GM18526 (cell line): ENCODE results near the gene SNRPA.

Source experiments
- POLR2A ChIP-seq: IDR thresholded peaks from 3 replicates; pipeline ENCODE4 v1.6.1; 2011; ENCODE audit not compliant: insufficient read length; ENCODE audit errors: extremely low read depth

SNRPA gene

DNA sequence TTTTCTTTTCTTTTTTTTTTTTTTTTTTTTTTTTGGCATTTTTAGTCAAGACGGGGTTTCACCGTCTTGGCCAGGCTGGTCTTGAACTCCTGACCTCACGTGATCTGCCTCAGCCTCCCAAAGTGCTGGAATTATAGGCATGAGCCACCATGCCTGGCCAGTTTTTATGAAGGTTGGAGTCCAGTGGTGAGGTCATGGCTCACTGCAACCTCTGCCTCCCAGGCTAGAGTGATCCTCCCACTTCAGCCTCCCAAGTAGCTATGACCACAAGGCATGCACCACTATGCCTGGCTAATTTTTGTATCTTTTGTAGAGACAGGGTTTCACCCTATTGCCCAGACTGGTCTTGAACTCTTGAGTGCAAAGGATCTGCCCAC, 4.2 kb downstream of the SNRPA start:
- no peak for TF ChIP-seq POLR2A

GRCh38 chr19:40755791-40756190, 4.8 kb downstream of the SNRPA start:
- TF ChIP-seq POLR2A, result no peak

DNA sequence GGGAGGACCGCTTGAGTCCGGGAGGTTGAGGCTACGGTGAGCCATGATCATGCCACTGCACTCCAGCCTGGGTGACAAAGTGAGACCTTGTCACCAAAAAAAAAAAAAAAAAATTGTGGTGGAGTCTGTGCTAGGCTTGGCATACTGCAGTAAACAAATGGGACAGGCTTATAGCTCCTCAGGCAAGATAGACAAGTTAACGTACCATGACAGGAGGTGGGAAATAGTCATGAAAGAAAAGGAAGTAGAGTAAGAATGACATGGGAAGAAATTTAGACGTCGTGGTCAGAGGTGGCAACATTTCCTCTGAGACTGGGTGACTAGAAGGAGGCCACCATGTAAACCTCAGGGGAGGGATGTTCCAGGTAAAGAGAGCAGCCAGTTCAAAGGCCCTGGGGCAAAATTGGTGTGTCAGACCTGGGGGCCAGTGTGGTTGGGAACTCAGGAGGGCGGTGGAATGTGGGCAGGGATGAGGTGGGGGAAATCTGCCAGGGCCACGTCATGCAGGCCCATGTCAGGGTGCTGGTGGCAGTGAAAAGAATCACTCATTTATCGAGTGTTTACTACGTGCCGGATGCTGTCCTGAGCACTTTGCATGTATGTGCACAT, 5.6 kb downstream of the SNRPA start:
- TF ChIP-seq POLR2A, result no peak

DNA sequence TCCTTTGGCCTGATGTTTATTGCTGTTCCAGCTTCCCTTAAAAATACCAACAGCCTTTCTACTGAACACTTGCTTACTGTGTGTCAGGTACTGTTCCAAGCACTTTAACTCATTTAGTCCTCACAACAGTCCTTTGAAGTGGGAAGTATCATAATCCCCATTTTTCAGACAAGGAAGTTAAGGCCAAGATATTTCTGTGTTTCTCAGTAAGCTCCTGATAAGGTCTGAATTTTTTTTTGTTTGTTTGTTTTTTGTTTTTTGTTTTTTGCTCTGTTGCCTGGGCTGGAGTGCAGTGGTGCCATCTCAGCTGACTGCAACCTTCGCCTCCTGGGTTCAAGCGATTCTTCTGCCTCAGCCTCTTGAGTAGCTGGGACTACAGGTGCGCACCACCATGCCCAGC, 7.5 kb downstream of the SNRPA start:
- TF ChIP-seq POLR2A, result no peak

- no peak for TF ChIP-seq POLR2A
Observed at GRCh38 chr19:40759352-40759751, 8.3 kb downstream of the SNRPA start.

DNA sequence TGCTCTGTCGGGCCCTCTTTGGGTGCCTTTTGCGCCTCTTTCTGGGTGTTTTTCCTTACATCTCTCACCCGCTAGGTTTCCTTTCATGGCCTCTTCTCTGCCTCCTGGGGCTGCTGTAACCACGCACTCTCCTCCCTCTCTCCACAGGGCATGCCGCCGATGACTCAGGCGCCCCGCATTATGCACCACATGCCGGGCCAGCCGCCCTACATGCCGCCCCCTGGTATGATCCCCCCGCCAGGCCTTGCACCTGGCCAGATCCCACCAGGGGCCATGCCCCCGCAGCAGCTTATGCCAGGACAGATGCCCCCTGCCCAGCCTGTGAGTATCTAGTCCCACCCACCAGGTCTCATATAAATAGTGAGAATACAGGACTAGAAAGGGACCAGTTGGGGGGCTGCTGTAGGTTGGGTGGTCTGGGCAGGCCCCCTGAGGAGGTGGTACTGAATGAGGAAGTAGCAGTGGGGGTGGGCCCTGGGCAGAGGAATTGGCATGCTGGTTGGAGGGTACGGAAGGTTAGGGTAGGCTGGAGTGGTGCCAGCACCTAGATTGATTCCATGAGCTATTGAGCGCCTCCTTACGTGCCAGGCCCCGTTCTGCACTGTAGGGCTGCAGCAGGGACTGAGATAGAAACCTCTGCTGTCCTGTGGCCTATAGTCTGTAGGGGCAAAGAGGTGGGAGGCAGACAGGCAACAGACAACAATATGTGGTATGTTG, 11.9 kb downstream of the SNRPA start:
- no peak for TF ChIP-seq POLR2A

DNA sequence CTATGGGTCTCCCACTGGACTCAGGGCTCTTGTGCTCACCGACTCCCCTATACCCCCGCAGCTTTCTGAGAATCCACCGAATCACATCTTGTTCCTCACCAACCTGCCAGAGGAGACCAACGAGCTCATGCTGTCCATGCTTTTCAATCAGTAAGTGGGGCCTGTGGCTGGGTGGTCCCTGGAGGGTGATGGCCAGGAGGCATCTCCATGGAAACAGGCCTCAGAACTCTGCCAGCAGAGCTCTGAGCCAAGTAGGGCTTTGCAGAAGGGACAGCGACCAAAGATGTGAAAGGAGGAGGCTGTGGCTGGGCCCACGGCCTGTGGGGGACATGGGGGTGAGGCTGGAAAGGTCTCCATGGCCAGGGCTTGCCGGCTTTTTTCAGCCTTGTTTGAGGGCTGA, 12.5 kb downstream of the SNRPA start:
- no peak for TF ChIP-seq POLR2A

GRCh38 chr19:40763963-40764362, 13.0 kb downstream of the SNRPA start:
- no peak for TF ChIP-seq POLR2A

DNA sequence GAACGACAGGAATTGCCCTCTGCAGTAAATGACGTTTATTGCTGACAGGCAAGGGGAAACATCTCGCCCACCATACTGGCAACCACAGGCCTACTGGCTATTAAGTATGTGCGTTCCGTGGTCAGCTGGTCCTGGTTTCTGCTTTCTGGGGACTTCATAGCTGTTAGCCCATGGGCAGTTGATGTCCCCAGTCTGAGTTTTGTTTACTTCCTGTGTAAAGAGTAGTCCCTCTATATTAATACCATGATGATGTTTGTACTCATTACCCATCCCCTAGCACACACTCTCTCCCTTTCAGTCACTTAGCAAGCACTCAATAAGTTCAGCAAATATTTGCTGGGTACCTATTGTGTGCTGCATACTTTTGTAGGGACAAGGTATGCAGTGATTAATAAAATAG, 17.9 kb downstream of the SNRPA start:
- TF ChIP-seq POLR2A, result no peak

DNA sequence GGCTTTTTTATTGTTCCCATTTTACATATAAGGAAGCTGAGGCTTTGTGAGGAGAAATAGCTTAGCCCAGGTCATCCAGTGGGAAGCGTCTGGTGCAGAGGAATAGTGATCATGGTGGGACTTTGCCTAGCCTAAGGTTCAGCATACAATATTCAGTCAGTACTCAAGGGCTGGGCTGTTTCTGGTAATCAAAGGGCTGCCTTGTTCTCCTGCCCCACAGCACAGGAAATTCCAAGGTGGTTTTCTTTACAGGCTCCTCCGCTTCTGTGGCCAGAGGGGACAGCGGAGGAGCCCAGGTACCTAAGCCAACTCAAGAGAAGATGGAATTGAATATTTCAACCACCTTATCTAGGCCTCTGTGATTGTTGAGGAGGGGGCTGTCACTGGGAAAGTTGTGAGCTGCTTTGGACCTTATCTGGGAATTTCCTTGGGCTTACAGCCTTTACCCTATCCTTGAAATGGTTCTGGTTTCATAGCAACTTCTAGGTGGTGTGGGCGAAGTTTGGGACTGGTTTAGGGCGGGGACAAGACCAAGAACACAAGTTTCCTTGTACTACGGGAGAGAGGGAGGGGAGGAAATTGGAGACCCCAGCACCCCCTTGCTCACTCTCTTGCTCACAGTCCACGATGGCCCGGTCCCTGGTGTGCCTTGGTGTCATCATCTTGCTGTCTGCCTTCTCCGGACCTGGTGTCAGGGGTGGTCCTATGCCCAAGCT, 24.1 kb downstream of the SNRPA start, which contains the start of gene MIA:
Gene MIA, plus strand, starts transcription at position 606 of the 716 bp plus-strand sequence. Its CDS starts 22 bp downstream, at position 628.
- no peak for TF ChIP-seq POLR2A

DNA sequence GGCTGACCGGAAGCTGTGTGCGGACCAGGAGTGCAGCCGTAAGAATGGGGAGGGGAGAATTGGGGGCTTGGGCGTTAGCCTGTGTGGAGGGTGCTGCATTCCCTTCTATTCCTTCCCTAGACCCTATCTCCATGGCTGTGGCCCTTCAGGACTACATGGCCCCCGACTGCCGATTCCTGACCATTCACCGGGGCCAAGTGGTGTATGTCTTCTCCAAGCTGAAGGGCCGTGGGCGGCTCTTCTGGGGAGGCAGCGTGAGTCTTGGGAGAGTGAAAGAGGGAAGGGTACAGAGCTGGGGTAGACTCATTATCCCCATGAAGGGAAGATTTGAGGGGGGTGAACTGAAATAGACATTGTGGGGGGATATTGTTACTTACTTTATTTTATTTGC, 24.6 kb downstream of the SNRPA start:
- TF ChIP-seq POLR2A, result no peak

DNA sequence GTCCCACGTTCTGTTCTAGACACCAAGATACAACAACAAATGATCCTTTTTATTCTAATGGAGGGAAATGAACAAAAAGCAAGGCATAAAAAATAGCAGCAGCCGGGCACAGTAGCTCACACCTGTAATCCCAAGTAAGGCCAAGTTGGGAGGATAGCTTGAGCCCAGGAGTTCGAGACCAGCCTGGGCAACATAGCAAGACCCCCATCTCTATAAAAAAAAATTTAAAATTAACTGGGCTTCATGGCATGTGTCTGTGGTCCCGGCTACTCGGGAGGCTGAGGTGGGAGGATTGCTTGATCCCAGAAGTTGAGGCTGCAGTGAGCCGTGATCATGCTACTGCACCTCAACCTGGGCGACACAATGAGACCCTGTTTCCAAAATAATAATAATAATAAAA, 25.4 kb downstream of the SNRPA start:
- TF ChIP-seq POLR2A, result no peak

- no peak for TF ChIP-seq POLR2A
Observed at GRCh38 chr19:40776932-40777644, 26.1 kb downstream of the SNRPA start.

- TF ChIP-seq POLR2A, result no peak
Observed at GRCh38 chr19:40777645-40777936, 26.6 kb downstream of the SNRPA start.

GRCh38 chr19:40777937-40778705, 27.1 kb downstream of the SNRPA start, which contains the start of gene RAB4B:
TSS of gene RAB4B (plus strand) at chr19:40778247. CDS start at chr19:40778376, 129 bp downstream.
- peak; percentile 48 for TF ChIP-seq POLR2A

DNA sequence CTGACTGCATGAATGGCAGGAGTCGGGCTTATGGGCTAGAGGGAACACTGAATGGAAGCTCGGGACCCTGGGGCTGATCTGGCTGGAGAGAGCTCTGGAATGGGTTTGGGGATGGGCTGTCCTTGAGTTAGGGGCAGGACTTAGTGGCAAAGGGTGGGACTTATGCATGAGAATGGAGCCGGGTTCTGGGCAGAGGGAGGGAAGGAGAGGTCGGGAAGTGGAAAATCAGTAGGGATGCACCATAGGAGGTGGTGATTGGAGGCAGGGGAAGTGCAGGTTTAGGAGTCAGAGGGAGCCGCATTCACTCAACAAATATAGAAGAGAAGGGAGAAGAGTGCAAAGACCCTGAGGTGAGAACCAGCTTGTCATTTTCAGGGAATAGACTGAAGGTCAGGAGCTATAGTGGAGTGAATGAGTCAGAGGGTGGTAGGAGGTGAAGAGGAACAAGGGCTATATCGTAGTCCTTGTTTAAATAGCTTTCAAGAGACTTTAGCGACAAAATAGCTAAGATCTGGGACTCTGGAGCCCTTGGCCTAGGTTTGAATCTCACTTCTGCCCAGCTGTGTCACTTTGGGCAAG, 27.8 kb downstream of the SNRPA start:
- TF ChIP-seq POLR2A, result no peak
